ENCODE data around the gene NOS1AP. TPM values are rescaled to one million over a fixed set of nuclear protein-coding genes. Genes with fewer than 3 reads are reported as not detected.

NOS1AP gene
- total RNA-seq, 1 experiment from 2014 or later = 5.3 TPM

- no TSS peak for BruUV-seq (replicated peaks)
- H2AFZ ChIP-seq (ENCODE audit: low read depth, low read length, poor library complexity, severe bottlenecking) = no peak overlapping the region
- no peak overlapping the region for H3K27ac ChIP-seq (ENCODE audit: low read depth, low read length)
These were observed 319.1 kb downstream of the NOS1AP start for GRCh38 chr1:162388615-162389014.

More at GRCh38 chr1:162388615-162389014, 319.1 kb downstream of the NOS1AP start:
- H3K4me2 ChIP-seq (ENCODE audit: low read length) = no peak overlapping the region
- POLR2A ChIA-PET = no interaction called here
- no peak overlapping the region for H3K4me3 ChIP-seq (replicated peaks in 1 of 2; ENCODE audit: low read depth in 1 of 2, low read length in 2 of 2)
- H3K4me1 ChIP-seq (ENCODE audit: control insufficient read depth in 1 of 2, insufficient read depth in 2 of 2, low read length in 2 of 2) = peaks cover 0 to 4% of the 10 kb centered on the region in 2 experiments; a peak in 2 of 4 replicates
- ATAC-seq (no peak), DNase-seq (ENCODE audit: low read depth, low spot score) (no peak)
- H3K27me3 ChIP-seq (ENCODE audit: insufficient read depth, low read length) = no peaks in the 10 kb centered on the region
- no peaks in the 10 kb centered on the region for H4K20me1 ChIP-seq (ENCODE audit: insufficient read depth)
- RAD21 ChIA-PET (ENCODE audit: low non-redundant PET in 1 of 2, low total read pairs in 2 of 2, uncharacterized antibody in 2 of 2, unreplicated experiment in 2 of 2) = no interaction called here
- CTCF ChIA-PET = interaction anchor here (1.3 to 2.3 kb wide), 2 partner anchors 8 to 31 kb away, joined by 5 to 6 read pairs; no protein-coding TSS in a partner anchor
- intact Hi-C loops (cut with micrococcal nuclease) = no loop called here
- H3K36me3 ChIP-seq (ENCODE audit: control insufficient read depth in 1 of 2, insufficient read depth in 2 of 2, low read length in 2 of 2) = no peaks in the 10 kb centered on the region
- H3K9me2 ChIP-seq (ENCODE audit: insufficient read depth) = no peaks in the 10 kb centered on the region
- TF ChIP-seq ZFX (IDR thresholded peaks at IDR 0.05) = no peak
- TF ChIP-seq MAX (IDR thresholded peaks at IDR 0.05) = no peak
- no peak for TF ChIP-seq CTCF (IDR thresholded peaks at IDR 0.05 in 2 of 3, conservative IDR thresholded peaks at IDR 0.05 in 1 of 3; ENCODE audit: borderline replicate concordance in 1 of 3, insufficient read depth in 1 of 3, low read depth in 2 of 3, low read length in 2 of 3)
- TF ChIP-seq SP1 (IDR thresholded peaks at IDR 0.05; ENCODE audit: low read depth) = no peak
- TF ChIP-seq SRF (IDR thresholded peaks at IDR 0.05; ENCODE audit: low read depth) = no peak
- no peak for TF ChIP-seq TCF7L2 (IDR thresholded peaks at IDR 0.05; ENCODE audit: borderline replicate concordance, extremely low read depth, insufficient read depth, insufficient read length)
- TF ChIP-seq, protein P1, sequence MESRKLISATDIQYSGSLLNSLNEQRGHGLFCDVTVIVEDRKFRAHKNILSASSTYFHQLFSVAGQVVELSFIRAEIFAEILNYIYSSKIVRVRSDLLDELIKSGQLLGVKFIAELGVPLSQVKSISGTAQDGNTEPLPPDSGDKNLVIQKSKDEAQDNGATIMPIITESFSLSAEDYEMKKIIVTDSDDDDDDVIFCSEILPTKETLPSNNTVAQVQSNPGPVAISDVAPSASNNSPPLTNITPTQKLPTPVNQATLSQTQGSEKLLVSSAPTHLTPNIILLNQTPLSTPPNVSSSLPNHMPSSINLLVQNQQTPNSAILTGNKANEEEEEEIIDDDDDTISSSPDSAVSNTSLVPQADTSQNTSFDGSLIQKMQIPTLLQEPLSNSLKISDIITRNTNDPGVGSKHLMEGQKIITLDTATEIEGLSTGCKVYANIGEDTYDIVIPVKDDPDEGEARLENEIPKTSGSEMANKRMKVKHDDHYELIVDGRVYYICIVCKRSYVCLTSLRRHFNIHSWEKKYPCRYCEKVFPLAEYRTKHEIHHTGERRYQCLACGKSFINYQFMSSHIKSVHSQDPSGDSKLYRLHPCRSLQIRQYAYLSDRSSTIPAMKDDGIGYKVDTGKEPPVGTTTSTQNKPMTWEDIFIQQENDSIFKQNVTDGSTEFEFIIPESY (IDR thresholded peaks at IDR 0.05; ENCODE audit: extremely low read depth, insufficient replicate concordance, low read length) = no peak
- TF ChIP-seq ATF3 (IDR thresholded peaks at IDR 0.05) = no peak
- no peak for TF ChIP-seq YY1 (IDR thresholded peaks at IDR 0.05; ENCODE audit: extremely low read depth, insufficient replicate concordance, low read depth, low read length)
- TF ChIP-seq POLR2AphosphoS5 (IDR thresholded peaks at IDR 0.05; ENCODE audit: low read depth, low read length) = no peak
- no peak for TF ChIP-seq SIN3A (IDR thresholded peaks at IDR 0.05; ENCODE audit: low read depth)
- TF ChIP-seq EZH2phosphoT487 (IDR thresholded peaks at IDR 0.05; ENCODE audit: borderline replicate concordance) = no peak
- TF ChIP-seq, protein P2, sequence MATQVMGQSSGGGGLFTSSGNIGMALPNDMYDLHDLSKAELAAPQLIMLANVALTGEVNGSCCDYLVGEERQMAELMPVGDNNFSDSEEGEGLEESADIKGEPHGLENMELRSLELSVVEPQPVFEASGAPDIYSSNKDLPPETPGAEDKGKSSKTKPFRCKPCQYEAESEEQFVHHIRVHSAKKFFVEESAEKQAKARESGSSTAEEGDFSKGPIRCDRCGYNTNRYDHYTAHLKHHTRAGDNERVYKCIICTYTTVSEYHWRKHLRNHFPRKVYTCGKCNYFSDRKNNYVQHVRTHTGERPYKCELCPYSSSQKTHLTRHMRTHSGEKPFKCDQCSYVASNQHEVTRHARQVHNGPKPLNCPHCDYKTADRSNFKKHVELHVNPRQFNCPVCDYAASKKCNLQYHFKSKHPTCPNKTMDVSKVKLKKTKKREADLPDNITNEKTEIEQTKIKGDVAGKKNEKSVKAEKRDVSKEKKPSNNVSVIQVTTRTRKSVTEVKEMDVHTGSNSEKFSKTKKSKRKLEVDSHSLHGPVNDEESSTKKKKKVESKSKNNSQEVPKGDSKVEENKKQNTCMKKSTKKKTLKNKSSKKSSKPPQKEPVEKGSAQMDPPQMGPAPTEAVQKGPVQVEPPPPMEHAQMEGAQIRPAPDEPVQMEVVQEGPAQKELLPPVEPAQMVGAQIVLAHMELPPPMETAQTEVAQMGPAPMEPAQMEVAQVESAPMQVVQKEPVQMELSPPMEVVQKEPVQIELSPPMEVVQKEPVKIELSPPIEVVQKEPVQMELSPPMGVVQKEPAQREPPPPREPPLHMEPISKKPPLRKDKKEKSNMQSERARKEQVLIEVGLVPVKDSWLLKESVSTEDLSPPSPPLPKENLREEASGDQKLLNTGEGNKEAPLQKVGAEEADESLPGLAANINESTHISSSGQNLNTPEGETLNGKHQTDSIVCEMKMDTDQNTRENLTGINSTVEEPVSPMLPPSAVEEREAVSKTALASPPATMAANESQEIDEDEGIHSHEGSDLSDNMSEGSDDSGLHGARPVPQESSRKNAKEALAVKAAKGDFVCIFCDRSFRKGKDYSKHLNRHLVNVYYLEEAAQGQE (IDR thresholded peaks at IDR 0.05; ENCODE audit: low read depth) = no peak
- H3K9ac ChIP-seq (ENCODE audit: low read length) = no peak overlapping the region
- no peaks in the 10 kb centered on the region for H3K79me2 ChIP-seq (ENCODE audit: insufficient read depth, low read length)
- H3K9me3 ChIP-seq (ENCODE audit: control insufficient read depth in 1 of 2, insufficient read depth in 1 of 2, low read depth in 1 of 2, low read length in 2 of 2) = no peaks in the 10 kb centered on the region
